ENCODE results near the gene ERRFI1. TPM values are rescaled to one million over a fixed set of nuclear protein-coding genes. Genes with fewer than 3 reads are reported as not detected.

Gene ERRFI1
- total and polyA plus RNA-seq, 5 donors: 9.8 to 16.9 (median 14.1) TPM

DNA sequence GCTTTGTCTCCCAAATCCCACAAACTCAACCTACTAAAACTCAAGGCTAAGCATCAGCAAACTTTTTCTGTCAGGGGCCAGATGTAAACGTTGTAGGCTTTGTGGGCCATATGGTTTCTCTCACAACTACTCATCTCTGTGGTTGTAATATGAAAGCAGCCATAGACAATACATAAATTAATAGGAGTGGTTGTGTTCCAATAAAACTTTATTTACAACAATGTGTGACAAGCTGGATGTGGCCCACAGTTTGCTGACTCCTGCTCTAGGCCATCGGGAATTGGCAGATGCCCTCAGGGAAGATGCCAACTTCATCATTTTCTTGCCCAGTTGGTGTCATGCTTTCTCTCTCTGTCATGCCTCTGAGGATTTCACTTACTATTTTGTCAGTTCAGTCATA, 17.5 kb upstream of the ERRFI1 start:
- H3K27ac ChIP-seq (ENCODE audit: low read length): no peak overlapping the region
- intact Hi-C loops (cut with DNase I): loop anchor here in 1 of 4 donors (10.0 kb wide), 1 partner anchor 71 kb away; no protein-coding TSS in a partner anchor
- H3K4me1 ChIP-seq (ENCODE audit: control insufficient read depth, insufficient read depth, low read length): no peaks in the 10 kb centered on the region
- 80% methylated on average over 2 of the region's 2 CpGs for WGBS
- DNase-seq: no peak
- no peaks in the 10 kb centered on the region for H3K9me3 ChIP-seq (ENCODE audit: control insufficient read depth, low read length)
- ATAC-seq: no peak
- no peak overlapping the region for H3K4me3 ChIP-seq (ENCODE audit: low read length)
- no peaks in the 10 kb centered on the region for H3K27me3 ChIP-seq (ENCODE audit: control insufficient read depth, insufficient read depth)

DNA sequence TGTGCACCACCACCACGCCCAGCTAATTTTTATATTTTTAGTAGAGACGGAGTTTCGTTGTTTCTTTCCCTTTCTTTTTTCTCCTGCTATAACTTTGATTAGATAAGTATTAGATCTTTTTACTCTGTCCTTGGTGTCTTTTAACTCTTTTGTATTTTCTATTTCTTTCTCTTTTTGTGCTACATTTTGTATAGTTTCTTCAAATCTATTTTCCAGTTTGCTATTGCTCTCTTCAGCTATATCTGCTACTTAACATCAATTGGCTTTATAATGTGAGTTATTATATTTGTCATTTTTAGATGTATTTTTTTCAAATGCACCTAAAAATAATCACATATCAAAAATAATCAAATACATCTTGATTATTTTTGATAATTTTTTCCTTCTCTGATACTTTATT, 16.0 kb upstream of the ERRFI1 start:
- no peaks in the 10 kb centered on the region for H3K9me3 ChIP-seq (ENCODE audit: control insufficient read depth, low read length)
- no peak overlapping the region for H3K4me3 ChIP-seq (ENCODE audit: low read length)
- WGBS: 95% methylated on average over 3 of the region's 3 CpGs
- no peak overlapping the region for H3K27ac ChIP-seq (ENCODE audit: low read length)
- H3K27me3 ChIP-seq (ENCODE audit: control insufficient read depth, insufficient read depth): no peaks in the 10 kb centered on the region
- H3K4me1 ChIP-seq (ENCODE audit: control insufficient read depth, insufficient read depth, low read length): no peaks in the 10 kb centered on the region
- intact Hi-C loops (cut with DNase I): loop anchor here in 1 of 4 donors (10.0 kb wide), 1 partner anchor 73 kb away; no protein-coding TSS in a partner anchor
- DNase-seq (no peak), ATAC-seq (no peak)

DNA sequence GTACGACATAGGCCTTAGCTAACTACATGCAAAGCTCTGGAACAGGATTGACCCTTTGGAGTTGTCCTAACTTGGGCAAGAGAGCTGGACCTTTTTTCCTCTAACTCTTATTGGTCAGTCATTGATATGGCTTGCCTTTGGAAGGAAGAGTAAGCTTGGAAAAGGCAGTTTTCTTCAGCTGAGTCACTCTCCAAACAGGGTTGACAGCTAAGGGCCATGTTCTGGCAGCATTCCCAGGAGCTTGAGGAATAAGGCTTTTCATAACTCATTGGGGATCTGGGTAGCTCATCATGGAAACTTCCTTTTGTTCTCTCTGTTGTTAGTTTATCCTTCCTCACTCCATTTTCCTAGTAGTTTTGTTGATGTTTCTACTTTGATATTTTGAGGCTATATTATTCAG, 14.5 kb upstream of the ERRFI1 start:
- Histone ChIP-seq H3K9me3 (ENCODE audit: control insufficient read depth, low read length) (no peaks in the 10 kb centered on the region), H3K27me3 (ENCODE audit: control insufficient read depth, insufficient read depth) (no peaks in the 10 kb centered on the region), H3K27ac (ENCODE audit: low read length) (no peak overlapping the region), H3K4me1 (ENCODE audit: control insufficient read depth, insufficient read depth, low read length) (no peaks in the 10 kb centered on the region), H3K4me3 (ENCODE audit: low read length) (no peak overlapping the region)
- intact Hi-C loops (cut with DNase I): loop anchor here in 1 of 4 donors (10.0 kb wide), 1 partner anchor 74 kb away; no protein-coding TSS in a partner anchor
- peak; percentile 77 to 94 for ATAC-seq
- peak; percentile 66 to 82 (median 82) for DNase-seq
- 58% methylated on average over 1 of the region's 1 CpG for WGBS

DNA sequence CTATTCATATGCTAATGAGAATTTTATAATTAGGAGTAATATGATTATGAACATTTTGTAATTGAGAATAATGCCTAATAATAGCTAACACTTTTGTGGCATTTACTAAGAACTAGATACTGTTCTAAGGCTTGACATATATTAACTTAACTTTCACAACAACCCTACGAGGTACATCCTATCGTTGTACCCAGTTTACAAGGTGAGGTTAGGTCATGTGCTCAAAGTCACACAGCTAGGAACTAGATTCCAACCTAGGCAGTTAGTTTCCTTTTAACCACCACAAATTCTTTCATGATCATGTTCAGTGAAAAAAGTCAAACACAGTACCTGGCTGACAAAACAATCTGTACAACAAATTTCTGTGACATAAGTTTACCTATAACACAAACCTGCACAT, 13.0 kb upstream of the ERRFI1 start:
- Histone ChIP-seq H3K9me3 (ENCODE audit: control insufficient read depth, low read length) (no peaks in the 10 kb centered on the region), H3K4me1 (ENCODE audit: control insufficient read depth, insufficient read depth, low read length) (no peaks in the 10 kb centered on the region), H3K4me3 (ENCODE audit: low read length) (no peak overlapping the region), H3K27ac (ENCODE audit: low read length) (no peak overlapping the region), H3K27me3 (ENCODE audit: control insufficient read depth, insufficient read depth) (no peaks in the 10 kb centered on the region)
- intact Hi-C loops (cut with DNase I): loop anchor here in 1 of 4 donors (10.0 kb wide), 1 partner anchor 176 kb away; no protein-coding TSS in a partner anchor
- WGBS: 93% methylated on average over 2 of the region's 2 CpGs
- ATAC-seq (no peak), DNase-seq (no peak)

DNA sequence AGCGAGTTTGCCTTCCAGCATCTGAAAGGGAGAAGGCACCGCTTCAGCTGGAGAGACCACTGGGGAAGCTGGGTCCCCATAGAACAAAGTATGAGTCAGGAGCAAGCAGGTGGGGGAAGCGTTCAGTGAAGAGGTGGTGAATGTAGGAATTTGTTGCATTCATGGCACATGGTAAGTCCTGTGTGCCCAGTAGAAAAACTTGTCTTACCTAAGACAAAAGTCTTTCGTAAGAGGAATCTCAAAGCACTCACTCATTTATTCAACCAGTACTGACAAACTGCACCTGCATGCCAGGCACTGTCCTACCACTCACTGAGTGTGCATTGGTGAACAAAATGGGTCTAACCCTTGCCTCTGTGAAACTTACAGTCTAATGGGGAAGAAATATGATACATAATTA, 9.2 kb upstream of the ERRFI1 start:
- 95% methylated on average over 4 of the region's 4 CpGs for WGBS
- H3K4me1 ChIP-seq (ENCODE audit: control insufficient read depth, insufficient read depth, low read length): no peaks in the 10 kb centered on the region
- H3K9me3 ChIP-seq (ENCODE audit: control insufficient read depth, low read length): no peaks in the 10 kb centered on the region
- DNase-seq (no peak), ATAC-seq (no peak)
- intact Hi-C loops (cut with DNase I): loop anchor here in 1 of 4 donors (10.0 kb wide), 1 partner anchor 180 kb away; no protein-coding TSS in a partner anchor
- H3K27ac ChIP-seq (ENCODE audit: low read length): no peak overlapping the region
- H3K4me3 ChIP-seq (ENCODE audit: low read length): no peak overlapping the region
- H3K27me3 ChIP-seq (ENCODE audit: control insufficient read depth, insufficient read depth): no peaks in the 10 kb centered on the region

DNA sequence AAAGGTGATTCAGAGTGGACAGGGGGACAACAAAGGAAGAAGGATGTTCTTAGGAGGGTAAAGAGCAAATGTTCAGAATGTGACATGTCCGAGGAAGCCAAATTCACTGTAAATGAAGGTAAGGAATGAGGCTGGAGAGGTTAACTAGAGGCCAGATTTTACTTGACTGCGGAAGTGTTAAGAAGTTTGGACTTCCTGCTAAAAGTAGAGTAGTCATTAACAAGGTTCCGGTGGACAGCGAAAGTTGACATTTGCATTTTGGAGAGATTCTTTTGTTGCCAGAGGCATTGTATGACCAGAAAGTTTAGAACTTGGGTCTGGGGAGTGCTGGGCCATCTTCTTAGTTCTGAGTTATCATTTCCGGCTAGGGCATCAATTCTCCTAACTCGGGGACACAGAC, 7.2 kb upstream of the ERRFI1 start:
- intact Hi-C loops (cut with DNase I): loop anchor here in 2 of 4 donors (5.0 to 10.0 kb wide), 2 partner anchors 181 to 279 kb away; no protein-coding TSS in a partner anchor
- no peak overlapping the region for H3K4me3 ChIP-seq (ENCODE audit: low read length)
- no peaks in the 10 kb centered on the region for H3K9me3 ChIP-seq (ENCODE audit: control insufficient read depth, low read length)
- no peak for DNase-seq
- WGBS: 79% methylated on average over 6 of the region's 6 CpGs
- no peaks in the 10 kb centered on the region for H3K27me3 ChIP-seq (ENCODE audit: control insufficient read depth, insufficient read depth)
- no peak for ATAC-seq
- H3K27ac ChIP-seq (ENCODE audit: low read length): no peak overlapping the region
- no peaks in the 10 kb centered on the region for H3K4me1 ChIP-seq (ENCODE audit: control insufficient read depth, insufficient read depth, low read length)

DNA sequence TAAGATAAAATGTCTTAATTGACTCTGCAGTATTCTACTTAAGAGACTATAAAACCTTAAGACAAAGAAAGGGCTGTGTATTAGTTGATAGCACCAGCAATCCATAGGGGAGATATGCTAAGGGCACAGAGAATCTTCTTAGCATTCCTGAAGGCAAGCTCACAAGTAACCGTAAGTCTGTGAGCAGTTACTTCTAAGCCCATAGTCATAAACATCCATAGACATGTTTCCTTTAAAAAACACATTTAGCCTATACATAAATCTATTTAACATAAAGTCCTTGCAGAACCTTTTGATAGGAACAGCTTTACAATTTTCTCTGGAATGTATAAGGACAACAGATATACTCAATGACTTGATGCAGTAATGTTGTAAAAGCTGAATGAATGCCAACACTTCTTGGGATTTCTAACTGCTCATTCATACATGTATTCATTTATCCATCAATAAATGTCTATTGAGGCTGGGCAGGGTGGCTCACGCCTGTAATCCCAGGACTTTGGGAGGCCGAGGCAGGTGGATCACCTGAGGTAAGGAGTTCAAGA, 6.3 kb upstream of the ERRFI1 start:
- DNase-seq (no peak), ATAC-seq (no peak)
- H3K4me3 ChIP-seq (ENCODE audit: low read length): no peak overlapping the region
- H3K27me3 ChIP-seq (ENCODE audit: control insufficient read depth, insufficient read depth): no peaks in the 10 kb centered on the region
- no peak overlapping the region for H3K27ac ChIP-seq (ENCODE audit: low read length)
- no peaks in the 10 kb centered on the region for H3K4me1 ChIP-seq (ENCODE audit: control insufficient read depth, insufficient read depth, low read length)
- intact Hi-C loops (cut with DNase I): loop anchor here in 2 of 4 donors (5.0 to 10.0 kb wide), 2 partner anchors 182 to 280 kb away; no protein-coding TSS in a partner anchor
- 95% methylated on average over 3 of the region's 3 CpGs for WGBS
- H3K9me3 ChIP-seq (ENCODE audit: control insufficient read depth, low read length): no peaks in the 10 kb centered on the region

DNA sequence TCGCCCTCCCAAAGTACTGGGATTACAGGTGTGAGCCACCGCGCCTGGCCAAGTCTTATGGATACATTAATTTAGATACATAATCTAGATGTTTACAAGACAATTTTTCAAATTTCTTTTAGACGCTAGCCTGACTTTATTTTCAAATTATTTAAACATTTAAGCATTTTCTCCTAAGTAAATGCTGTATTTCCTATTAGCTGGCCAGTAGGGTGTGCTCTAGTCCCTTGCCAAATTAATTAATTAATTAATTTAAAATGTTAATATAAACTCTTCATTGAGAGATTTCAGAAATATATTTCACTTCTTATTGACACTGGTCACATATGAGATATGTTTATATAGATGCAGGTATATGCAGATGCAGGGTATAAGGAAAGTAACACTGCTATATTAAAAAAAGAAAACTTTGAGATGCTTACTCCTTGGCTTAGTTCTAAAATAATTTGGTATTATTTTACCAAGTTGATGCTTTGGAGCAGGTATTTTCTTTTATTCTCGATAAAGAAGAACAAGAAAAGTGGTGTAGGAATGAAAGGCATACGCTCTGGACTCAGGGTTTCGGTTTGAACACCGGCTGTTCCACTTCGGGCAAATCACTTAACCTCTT, 5.2 kb upstream of the ERRFI1 start:
- DNase-seq (no peak), ATAC-seq (no peak)
- Histone ChIP-seq H3K4me3 (ENCODE audit: low read length) (no peak overlapping the region), H3K27me3 (ENCODE audit: control insufficient read depth, insufficient read depth) (no peaks in the 10 kb centered on the region), H3K27ac (ENCODE audit: low read length) (no peak overlapping the region), H3K4me1 (ENCODE audit: control insufficient read depth, insufficient read depth, low read length) (peaks cover 2% of the 10 kb centered on the region), H3K9me3 (ENCODE audit: control insufficient read depth, low read length) (no peaks in the 10 kb centered on the region)
- intact Hi-C loops (cut with DNase I): loop anchor here in 2 of 4 donors (5.0 to 10.0 kb wide), 2 partner anchors 184 to 281 kb away; no protein-coding TSS in a partner anchor
- WGBS: 79% methylated on average over 9 of the region's 9 CpGs

DNA sequence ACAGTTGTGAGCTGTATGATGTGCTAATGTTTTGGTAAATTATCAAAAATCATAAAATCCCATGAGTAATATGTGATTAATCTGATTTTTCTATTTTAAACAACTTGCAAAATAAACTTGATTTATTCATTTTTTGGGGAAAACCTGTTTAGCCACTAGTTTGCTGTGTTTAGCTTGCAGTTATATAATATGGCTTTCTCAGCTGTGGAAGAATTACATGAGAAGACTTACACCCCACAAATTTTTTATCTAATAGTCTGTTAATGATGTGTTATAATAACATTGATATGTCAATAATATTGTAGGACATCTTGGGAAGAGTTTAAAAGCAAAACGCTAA, 2.4 kb upstream of the ERRFI1 start:
- intact Hi-C loops (cut with DNase I): loop anchor here in 2 of 4 donors (5.0 kb wide), 3 partner anchors 209 to 289 kb away; partner anchors contain the start of gene SLC45A1 (in 1 of the 2)
- 47% methylated on average over 1 of the region's 1 CpG for WGBS
- Histone ChIP-seq H3K27me3 (ENCODE audit: control insufficient read depth, insufficient read depth) (no peaks in the 10 kb centered on the region), H3K9me3 (ENCODE audit: control insufficient read depth, low read length) (no peaks in the 10 kb centered on the region), H3K4me1 (ENCODE audit: control insufficient read depth, insufficient read depth, low read length) (peaks cover 2% of the 10 kb centered on the region), H3K4me3 (ENCODE audit: low read length) (no peak overlapping the region), H3K27ac (ENCODE audit: low read length) (no peak overlapping the region)
- DNase-seq: no peak
- no peak for ATAC-seq

DNA sequence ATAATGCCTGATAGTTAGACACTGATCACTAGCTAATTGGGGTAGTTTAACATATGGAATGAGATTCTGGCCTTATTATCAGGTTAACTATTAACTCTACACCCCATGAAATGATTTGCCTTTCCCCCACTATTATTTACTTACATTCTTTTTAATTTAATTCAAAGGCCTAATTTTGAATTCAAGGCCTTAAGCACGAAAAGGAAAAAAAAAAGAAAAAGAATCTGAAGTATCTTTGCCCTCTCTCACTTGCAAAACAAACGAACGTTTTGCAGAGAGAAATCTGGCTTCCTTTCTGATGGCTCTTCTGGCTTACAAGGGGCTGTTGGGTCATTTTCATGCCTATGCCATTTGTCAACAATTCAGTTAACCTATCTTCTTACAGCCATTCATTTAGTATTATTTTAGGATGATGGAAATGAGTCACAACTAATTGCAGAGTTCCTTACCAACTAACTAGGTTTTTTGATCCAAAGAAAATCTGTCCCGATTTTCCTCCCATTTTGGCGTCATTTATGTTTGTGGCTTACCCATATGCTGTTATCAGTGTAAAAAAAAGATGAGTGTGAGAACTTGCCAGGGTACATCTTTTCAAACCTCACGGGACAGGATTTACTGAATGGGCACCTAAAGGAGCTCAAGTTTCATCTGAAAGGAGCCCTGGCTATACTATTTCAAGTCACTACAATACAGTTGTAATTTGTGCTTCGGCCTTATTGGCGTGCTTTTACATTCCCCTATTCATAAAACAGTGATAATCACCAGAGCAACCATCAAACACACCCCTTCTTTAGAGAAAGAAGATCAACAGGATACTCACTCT, 1.9 kb upstream of the ERRFI1 start:
- DNase-seq (no peak), ATAC-seq (no peak)
- H3K9me3 ChIP-seq (ENCODE audit: control insufficient read depth, low read length): no peaks in the 10 kb centered on the region
- peaks cover 2% of the 10 kb centered on the region for H3K4me1 ChIP-seq (ENCODE audit: control insufficient read depth, insufficient read depth, low read length)
- H3K4me3 ChIP-seq (ENCODE audit: low read length): no peak overlapping the region
- 30% methylated on average over 8 of the region's 8 CpGs for WGBS
- intact Hi-C loops (cut with DNase I): loop anchor here in 2 of 4 donors (5.0 kb wide), 3 partner anchors 209 to 289 kb away; partner anchors contain the start of gene SLC45A1 (in 1 of the 2)
- no peaks in the 10 kb centered on the region for H3K27me3 ChIP-seq (ENCODE audit: control insufficient read depth, insufficient read depth)
- peak overlapping the region; percentile 82 for H3K27ac ChIP-seq (ENCODE audit: low read length)

Measured in right cardiac atrium (tissue), 5 donors.